Loucy (cell line): ENCODE data around the gene VSTM1.

Source experiments
- EZH2phosphoT487 ChIP-seq: fragments of 200-600 bp; IDR thresholded peaks from 2 replicates; pipeline ENCODE4 v1.6.1; 2018; ENCODE audit warnings: antibody characterized with exemption, mild to moderate bottlenecking, moderate library complexity, borderline replicate concordance
- TF ChIP-seq, protein P1 (sequence below): fragments of 200-600 bp; sonication (generic); conservative IDR thresholded peaks from 2 replicates; pipeline ENCODE4 v1.5.1; 2014; ENCODE audit warnings: mild to moderate bottlenecking, antibody characterized with exemption, low read length

- TF ChIP-seq, protein P1, sequence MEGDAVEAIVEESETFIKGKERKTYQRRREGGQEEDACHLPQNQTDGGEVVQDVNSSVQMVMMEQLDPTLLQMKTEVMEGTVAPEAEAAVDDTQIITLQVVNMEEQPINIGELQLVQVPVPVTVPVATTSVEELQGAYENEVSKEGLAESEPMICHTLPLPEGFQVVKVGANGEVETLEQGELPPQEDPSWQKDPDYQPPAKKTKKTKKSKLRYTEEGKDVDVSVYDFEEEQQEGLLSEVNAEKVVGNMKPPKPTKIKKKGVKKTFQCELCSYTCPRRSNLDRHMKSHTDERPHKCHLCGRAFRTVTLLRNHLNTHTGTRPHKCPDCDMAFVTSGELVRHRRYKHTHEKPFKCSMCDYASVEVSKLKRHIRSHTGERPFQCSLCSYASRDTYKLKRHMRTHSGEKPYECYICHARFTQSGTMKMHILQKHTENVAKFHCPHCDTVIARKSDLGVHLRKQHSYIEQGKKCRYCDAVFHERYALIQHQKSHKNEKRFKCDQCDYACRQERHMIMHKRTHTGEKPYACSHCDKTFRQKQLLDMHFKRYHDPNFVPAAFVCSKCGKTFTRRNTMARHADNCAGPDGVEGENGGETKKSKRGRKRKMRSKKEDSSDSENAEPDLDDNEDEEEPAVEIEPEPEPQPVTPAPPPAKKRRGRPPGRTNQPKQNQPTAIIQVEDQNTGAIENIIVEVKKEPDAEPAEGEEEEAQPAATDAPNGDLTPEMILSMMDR, result no peak
- TF ChIP-seq EZH2phosphoT487, result no peak
Measured at GRCh38 chr19:54109651-54110050, 46.0 kb upstream of the VSTM1 start.
